Fibroblast of lung (primary cell): ENCODE measurements around the gene SIGLEC9.

ENCODE experiments used
- EZH2 ChIP-seq: IDR thresholded peaks from 2 replicates; pipeline ENCODE4 v1.5.1; 2012; ENCODE audit warnings: low read length, control low read depth, mild to moderate bottlenecking; ENCODE audit errors: missing control alignments
- TF ChIP-seq, protein P1 (sequence below), 2 donors: IDR thresholded peaks in 1 of 2; conservative IDR thresholded peaks in 1 of 2; 1 replicate in 1 of 2; 2 replicates in 1 of 2; pipeline ENCODE4 v1.5.1; 2011 to 2012; ENCODE audit warnings: low read length in 2 of 2, control low read depth in 1 of 2, inconsistent platforms in 1 of 2, low read depth in 1 of 2, mild to moderate bottlenecking in 1 of 2

DNA sequence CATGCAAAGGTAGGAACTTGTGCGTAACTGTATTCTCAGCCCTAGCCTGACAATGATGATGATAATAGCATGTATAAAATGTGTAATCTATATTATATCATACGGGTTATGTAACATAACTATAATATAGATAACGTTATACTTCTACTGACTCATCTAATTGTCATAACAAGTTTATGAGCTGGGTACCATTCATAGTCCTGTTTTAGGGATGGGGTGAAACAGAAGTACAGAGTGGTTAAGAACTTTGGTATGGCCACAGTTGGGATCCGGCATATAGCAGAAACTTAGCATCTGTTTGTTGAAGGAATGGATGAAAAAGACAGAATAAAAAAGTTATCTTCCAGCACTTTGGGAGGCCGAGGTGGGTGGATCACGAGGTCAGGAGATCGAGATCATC lies 21.7 kb upstream of the SIGLEC9 start:
- TF ChIP-seq, protein P1, sequence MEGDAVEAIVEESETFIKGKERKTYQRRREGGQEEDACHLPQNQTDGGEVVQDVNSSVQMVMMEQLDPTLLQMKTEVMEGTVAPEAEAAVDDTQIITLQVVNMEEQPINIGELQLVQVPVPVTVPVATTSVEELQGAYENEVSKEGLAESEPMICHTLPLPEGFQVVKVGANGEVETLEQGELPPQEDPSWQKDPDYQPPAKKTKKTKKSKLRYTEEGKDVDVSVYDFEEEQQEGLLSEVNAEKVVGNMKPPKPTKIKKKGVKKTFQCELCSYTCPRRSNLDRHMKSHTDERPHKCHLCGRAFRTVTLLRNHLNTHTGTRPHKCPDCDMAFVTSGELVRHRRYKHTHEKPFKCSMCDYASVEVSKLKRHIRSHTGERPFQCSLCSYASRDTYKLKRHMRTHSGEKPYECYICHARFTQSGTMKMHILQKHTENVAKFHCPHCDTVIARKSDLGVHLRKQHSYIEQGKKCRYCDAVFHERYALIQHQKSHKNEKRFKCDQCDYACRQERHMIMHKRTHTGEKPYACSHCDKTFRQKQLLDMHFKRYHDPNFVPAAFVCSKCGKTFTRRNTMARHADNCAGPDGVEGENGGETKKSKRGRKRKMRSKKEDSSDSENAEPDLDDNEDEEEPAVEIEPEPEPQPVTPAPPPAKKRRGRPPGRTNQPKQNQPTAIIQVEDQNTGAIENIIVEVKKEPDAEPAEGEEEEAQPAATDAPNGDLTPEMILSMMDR (conservative IDR thresholded peaks at IDR 0.05 in 1 of 2, IDR thresholded peaks at IDR 0.05 in 1 of 2; ENCODE audit: low read depth in 1 of 2, low read length in 2 of 2): no peak
- TF ChIP-seq EZH2: no peak
